ENCODE results near the gene LNP1.

LNP1 gene

GRCh38 chr3:100354850-100355249, 46.5 kb upstream of the LNP1 start:
- no peak for ATAC-seq
- TF ChIP-seq TCF4 (CRISPR knock-in tag; IDR thresholded peaks at IDR 0.05; ENCODE audit: borderline replicate concordance): no peak
- TF ChIP-seq CREB5 (CRISPR knock-in tag; IDR thresholded peaks at IDR 0.05; ENCODE audit: low read depth): no peak
- no peak for TF ChIP-seq ZC3H10 (CRISPR knock-in tag; IDR thresholded peaks at IDR 0.05)
- no peak for TF ChIP-seq ZFP3 (CRISPR knock-in tag; IDR thresholded peaks at IDR 0.05)
- TF ChIP-seq POU6F1 (CRISPR knock-in tag; IDR thresholded peaks at IDR 0.05; ENCODE audit: borderline replicate concordance, low read depth): no peak
- no peak for TF ChIP-seq BACH2 (CRISPR knock-in tag; IDR thresholded peaks at IDR 0.05; ENCODE audit: borderline replicate concordance)
- no peak for TF ChIP-seq ISL1 (CRISPR knock-in tag; IDR thresholded peaks at IDR 0.05)
- no peak for TF ChIP-seq OSR1 (CRISPR knock-in tag; IDR thresholded peaks at IDR 0.05)
- no peak for TF ChIP-seq CSRNP3 (CRISPR knock-in tag; IDR thresholded peaks at IDR 0.05)
- TF ChIP-seq PPARA (CRISPR knock-in tag; IDR thresholded peaks at IDR 0.05; ENCODE audit: borderline replicate concordance): no peak
- TF ChIP-seq ZFP30 (CRISPR knock-in tag; IDR thresholded peaks at IDR 0.05): no peak
- TF ChIP-seq CSDC2 (CRISPR knock-in tag; IDR thresholded peaks at IDR 0.05): no peak
- no peak for TF ChIP-seq SNAI2 (CRISPR knock-in tag; IDR thresholded peaks at IDR 0.05)

- no peak for ATAC-seq
- TF ChIP-seq TSHZ2 (CRISPR knock-in tag; IDR thresholded peaks at IDR 0.05) (no peak), ARNTL (CRISPR knock-in tag; IDR thresholded peaks at IDR 0.05; ENCODE audit: borderline replicate concordance, low read depth) (no peak), ZNF8 (CRISPR knock-in tag; IDR thresholded peaks at IDR 0.05) (no peak), ZNF70 (CRISPR knock-in tag; IDR thresholded peaks at IDR 0.05) (no peak), CSRNP3 (CRISPR knock-in tag; IDR thresholded peaks at IDR 0.05) (no peak), CREB5 (CRISPR knock-in tag; IDR thresholded peaks at IDR 0.05; ENCODE audit: low read depth) (no peak), PPARA (CRISPR knock-in tag; IDR thresholded peaks at IDR 0.05; ENCODE audit: borderline replicate concordance) (no peak), BACH2 (CRISPR knock-in tag; IDR thresholded peaks at IDR 0.05; ENCODE audit: borderline replicate concordance) (no peak), POU6F1 (CRISPR knock-in tag; IDR thresholded peaks at IDR 0.05; ENCODE audit: borderline replicate concordance, low read depth) (no peak), ZNF565 (CRISPR knock-in tag; conservative IDR thresholded peaks at IDR 0.05; ENCODE audit: low read depth) (no peak), ESRRG (CRISPR knock-in tag; IDR thresholded peaks at IDR 0.05) (no peak), TCF4 (CRISPR knock-in tag; IDR thresholded peaks at IDR 0.05; ENCODE audit: borderline replicate concordance) (no peak)
Measured at GRCh38 chr3:100358413-100358812, 42.9 kb upstream of the LNP1 start.

All from SK-N-SH treated with all-trans-retinoic acid at 6 μM for 48 hours (cell line).